SK-N-MC (cell line): Measurements from ENCODE around the gene TACC3.

Experiments used
- EZH2 ChIP-seq: fragments of 200-600 bp; sonication (generic); IDR thresholded peaks from one replicate; pipeline ENCODE4 v1.6.1; 2017; ENCODE audit warnings: antibody characterized with exemption
- FOXP2 ChIP-seq: optimal IDR thresholded peaks from 2 replicates; pipeline ENCODE3; 2011; ENCODE audit warnings: mild to moderate bottlenecking, moderate library complexity; ENCODE audit not compliant: insufficient read depth; ENCODE audit errors: extremely low read length, control extremely low read depth
- POLR2AphosphoS5 ChIP-seq: IDR thresholded peaks from 2 replicates; pipeline ENCODE4 v1.6.1; 2012; ENCODE audit warnings: mild to moderate bottlenecking, low read depth, low read length, borderline replicate concordance

DNA sequence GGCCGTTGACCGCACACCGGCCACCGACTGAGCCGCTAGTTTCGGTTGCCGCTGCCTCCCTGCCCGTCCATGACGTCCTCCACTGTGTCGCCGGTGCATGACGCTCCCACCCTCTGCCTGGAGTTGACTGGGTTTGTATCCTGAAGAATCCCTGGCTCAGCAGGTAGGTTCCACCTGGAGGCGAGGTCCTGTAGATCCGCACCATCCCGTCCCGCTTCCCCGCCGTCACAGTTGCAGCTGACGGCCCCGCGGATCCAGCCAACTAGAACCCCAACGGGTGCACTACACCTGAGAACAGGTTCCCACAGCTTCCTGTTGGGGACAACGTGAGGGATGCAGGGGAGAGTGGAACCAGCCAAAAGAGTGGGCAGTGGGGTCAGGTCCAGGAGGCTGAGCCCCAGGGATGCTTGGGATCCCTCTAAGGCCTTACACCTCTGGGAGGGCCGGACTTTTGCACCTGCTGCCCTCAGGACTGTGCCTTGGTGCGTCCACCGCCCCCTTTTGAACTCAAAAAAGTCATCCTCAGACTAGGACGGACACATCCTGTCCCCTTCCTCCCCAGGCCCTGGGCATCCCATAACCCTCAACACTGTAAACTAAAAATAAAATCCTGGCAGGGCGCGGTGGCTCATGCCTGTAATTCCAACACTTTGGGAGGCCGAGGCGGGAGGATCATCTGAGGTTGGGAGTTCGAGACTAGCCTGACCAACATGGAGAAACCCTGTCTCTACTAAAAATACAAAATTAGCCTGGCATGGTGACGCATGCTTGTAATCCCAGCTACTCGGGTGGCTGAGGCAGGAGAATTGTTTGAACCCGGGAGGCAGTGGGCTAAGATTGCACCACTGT is 8.1 kb upstream of the TACC3 start:
- TF ChIP-seq EZH2 (no peak), FOXP2 (no peak), POLR2AphosphoS5 (no peak)
